ENCODE results near the gene EPHA2.
A peak's percentile ranks its signal among the peaks of the same experiment; 100 is the strongest.

The EPHA2 gene

DNA sequence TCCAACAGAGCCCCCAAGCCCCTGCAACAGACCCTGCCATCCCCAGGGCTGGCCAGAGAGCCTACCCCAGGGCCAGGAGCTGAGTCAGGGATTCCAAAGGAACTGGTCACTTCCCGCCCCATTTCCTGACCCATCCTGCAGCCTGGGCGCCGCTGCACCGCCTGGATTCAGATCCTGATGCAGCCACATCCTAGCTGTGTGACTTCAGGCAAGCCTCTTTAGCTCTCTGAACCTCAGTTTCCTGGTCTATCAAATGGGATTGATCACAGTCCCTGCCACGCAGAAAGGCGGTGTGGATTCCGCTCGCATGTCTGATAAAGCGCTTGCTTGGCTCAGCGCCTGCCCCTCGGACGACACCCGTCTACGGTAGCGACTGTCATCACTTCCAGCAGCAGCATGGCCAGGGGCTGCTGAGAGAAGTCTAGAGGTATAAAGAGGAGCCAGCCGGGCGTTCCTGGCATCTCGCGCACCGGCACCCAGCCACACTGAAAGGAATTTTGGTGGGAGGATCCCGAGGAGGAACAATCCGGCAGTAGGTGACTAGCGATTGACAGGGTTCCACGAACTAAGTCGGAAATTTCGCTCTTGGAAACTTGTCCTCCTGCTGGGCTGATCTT, 10.1 kb downstream of the EPHA2 start:
- peak overlapping the region; percentile 43; the same call in 1 of the 2 replicates for H3K9ac ChIP-seq
- H3K9me3 ChIP-seq, result no peaks in the 10 kb centered on the region
- H3K27me3 ChIP-seq, result peaks cover 12% of the 10 kb centered on the region
- 0 out of 2 replicates have a peak overlapping the region, but pooled peaks have one; percentile 27 for H3K27ac ChIP-seq
- peaks cover 40% of the 10 kb centered on the region; the same call in 1 of the 2 replicates for H4K20me1 ChIP-seq
- no peak overlapping the region; the same call in 1 of the 2 replicates for H3K4me3 ChIP-seq
- H3K4me1 ChIP-seq, result peaks cover 79% of the 10 kb centered on the region
- TF ChIP-seq Cebpa-rat (IDR thresholded peaks at IDR 0.05), result no peak
- peak overlapping the region; percentile 97 for H3K4me2 ChIP-seq
- no peaks in the 10 kb centered on the region for H3K36me3 ChIP-seq

DNA sequence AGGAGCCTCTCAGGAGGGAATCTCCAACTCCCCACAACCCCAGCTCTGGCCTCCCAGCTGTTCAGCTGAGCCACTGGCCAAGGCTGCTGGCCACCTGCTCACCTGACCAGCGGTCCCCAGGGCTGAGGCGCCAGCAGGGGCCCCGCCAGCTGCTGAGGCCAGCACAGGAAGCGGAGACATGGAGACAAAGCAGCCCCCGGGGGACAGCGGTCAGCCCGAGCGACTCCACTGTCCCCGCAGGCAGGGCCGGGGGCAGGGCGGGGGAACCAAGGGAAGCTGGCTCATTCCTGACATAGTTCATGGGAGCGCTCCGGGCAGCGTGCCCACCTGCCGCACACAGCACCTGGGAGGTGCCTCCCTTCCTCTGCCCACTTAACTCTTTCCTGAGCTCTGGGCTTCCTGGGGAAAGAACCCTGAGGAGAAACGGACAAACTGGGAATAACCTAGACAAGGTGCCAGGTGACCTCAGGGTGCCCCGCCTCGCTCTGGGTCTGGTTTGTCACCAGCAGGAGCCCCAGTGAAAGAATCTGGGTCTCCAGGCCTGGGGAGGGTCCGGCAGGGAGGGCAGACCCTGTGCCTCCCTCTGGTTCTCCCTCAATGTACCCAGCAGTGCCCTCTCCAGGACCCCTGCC, 10.7 kb downstream of the EPHA2 start:
- no peak for TF ChIP-seq Cebpa-rat (IDR thresholded peaks at IDR 0.05)
- Histone ChIP-seq H3K4me2 (peak overlapping the region; percentile 97), H3K4me1 (peaks cover 79% of the 10 kb centered on the region), H4K20me1 (peaks cover 41% of the 10 kb centered on the region; the same call in 1 of the 2 replicates), H3K27ac (peak overlapping the region; percentile 27; the same call in 1 of the 2 replicates), H3K4me3 (peak overlapping the region; percentile 24; the same call in 1 of the 2 replicates), H3K27me3 (peaks cover 12% of the 10 kb centered on the region), H3K36me3 (no peaks in the 10 kb centered on the region), H3K9ac (0 out of 2 replicates have a peak overlapping the region, but pooled peaks have one; percentile 7), H3K9me3 (no peaks in the 10 kb centered on the region)

DNA sequence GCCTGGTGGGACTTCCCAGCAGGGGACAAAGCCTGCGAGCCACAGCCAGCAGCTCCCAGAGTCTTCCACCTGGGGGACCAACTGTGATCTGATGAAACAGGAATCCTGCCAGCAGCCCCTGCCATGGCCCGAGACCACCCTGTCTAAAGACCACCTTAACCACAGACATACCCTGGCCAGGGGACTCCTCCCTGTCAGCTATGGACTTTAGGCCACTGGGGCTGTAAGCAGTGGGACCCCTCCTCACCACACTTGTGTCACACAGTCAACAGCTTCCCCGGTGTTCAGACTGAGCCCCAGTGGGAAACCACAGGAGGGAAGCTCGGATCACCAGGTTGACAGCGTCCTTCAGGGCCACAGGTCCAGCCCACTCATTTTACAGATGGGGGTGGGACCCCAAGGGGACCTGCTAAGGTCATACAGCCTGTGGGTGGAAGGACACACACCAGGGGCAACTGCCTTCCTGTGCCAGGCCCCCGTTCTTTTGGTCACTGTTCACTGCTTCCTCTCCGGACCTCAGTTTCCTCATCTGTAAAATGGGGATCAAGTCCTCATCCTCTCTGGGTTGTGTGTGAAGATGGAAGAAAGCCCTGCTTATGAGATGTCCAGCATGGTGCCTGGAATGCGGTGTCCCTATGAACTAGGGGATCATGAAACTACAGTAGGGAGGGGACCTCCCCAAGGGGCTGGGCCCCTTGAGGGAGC, 11.4 kb downstream of the EPHA2 start:
- peaks cover 41% of the 10 kb centered on the region; the same call in 1 of the 2 replicates for H4K20me1 ChIP-seq
- peak overlapping the region; percentile 27 for H3K27ac ChIP-seq
- peaks cover 79% of the 10 kb centered on the region for H3K4me1 ChIP-seq
- TF ChIP-seq Cebpa-rat (IDR thresholded peaks at IDR 0.05), result no peak
- no peaks in the 10 kb centered on the region for H3K36me3 ChIP-seq
- peak overlapping the region; percentile 97 for H3K4me2 ChIP-seq
- H3K4me3 ChIP-seq, result peak overlapping the region; percentile 24; the same call in 1 of the 2 replicates
- no peak overlapping the region for H3K9ac ChIP-seq
- no peaks in the 10 kb centered on the region for H3K9me3 ChIP-seq
- H3K27me3 ChIP-seq, result peaks cover 12% of the 10 kb centered on the region

DNA sequence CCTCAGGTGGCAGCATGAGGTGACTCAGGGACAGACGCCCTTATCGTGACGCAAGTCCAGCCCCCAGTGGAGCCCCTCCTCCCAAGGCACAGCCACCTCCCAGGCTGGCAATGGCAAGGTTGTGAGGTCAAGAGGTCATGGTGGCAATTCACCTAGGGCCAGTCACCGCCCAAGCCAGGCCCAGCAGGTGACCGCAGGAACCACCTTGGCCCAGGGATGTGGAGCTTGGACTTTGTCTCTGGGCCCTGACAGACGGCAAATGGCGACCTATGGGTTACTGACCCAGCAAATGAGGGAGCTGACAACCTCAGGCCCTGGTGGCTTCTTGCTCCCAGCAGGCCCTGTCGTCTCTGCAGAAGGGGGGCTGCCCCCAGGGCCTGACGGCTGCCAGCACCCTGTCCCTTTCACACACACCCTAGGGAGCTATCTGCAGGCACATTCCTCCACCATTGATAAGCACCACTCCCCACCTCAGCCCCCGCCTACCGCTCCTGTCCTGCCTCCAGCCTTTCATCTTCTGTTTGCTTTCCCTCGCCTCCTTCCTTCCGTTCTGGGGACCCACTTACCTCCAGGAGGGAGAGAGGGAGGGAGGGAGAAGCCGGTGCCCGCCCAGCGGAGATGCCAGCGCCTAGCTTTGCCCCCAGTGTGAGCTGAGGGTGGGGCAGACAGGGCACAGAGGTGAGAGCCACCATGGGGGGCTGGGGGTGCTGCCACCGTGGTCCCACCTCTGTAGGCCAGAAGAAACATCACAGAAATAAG, 12.1 kb downstream of the EPHA2 start:
- Histone ChIP-seq H3K4me1 (peaks cover 85% of the 10 kb centered on the region), H3K9ac (no peak overlapping the region), H3K27ac (no peak overlapping the region), H3K4me3 (no peak overlapping the region), H3K4me2 (peak overlapping the region; percentile 97), H4K20me1 (peaks cover 41% of the 10 kb centered on the region; the same call in 1 of the 2 replicates), H3K9me3 (no peaks in the 10 kb centered on the region), H3K27me3 (peaks cover 12% of the 10 kb centered on the region), H3K36me3 (no peaks in the 10 kb centered on the region)
- TF ChIP-seq Cebpa-rat (IDR thresholded peaks at IDR 0.05), result no peak

DNA sequence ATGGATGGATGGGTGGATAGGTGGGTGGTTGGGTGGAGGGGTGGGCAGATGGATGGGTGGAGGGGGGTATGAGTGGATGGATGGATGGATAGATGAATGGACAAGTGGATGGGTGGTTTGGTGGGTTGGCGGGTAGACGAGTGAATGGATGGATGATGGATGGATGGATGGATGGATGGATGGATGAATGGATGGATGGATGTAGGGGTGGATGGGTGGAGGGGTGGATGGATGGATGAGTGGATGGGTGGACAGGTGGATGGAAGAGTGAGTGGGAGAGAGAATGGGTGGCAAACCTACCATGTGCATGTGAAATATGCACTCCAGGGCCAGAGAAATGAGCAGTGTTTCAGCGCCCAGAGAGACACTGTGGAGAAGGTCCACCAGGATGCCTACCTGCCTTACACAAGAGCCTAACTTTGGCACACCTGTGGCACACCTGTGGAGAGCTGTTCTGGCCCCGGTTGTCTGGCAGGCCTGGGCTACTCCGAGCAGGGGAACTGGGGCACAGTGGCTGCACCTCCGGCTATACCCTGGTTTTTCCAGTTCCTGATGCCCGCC, 12.8 kb downstream of the EPHA2 start:
- Histone ChIP-seq H3K4me1 (peaks cover 85% of the 10 kb centered on the region), H3K27me3 (peaks cover 12% of the 10 kb centered on the region), H4K20me1 (peaks cover 41% of the 10 kb centered on the region; the same call in 1 of the 2 replicates), H3K9me3 (no peaks in the 10 kb centered on the region), H3K9ac (no peak overlapping the region), H3K36me3 (no peaks in the 10 kb centered on the region), H3K4me2 (peak overlapping the region; percentile 97), H3K27ac (no peak overlapping the region), H3K4me3 (no peak overlapping the region)
- no peak for TF ChIP-seq Cebpa-rat (IDR thresholded peaks at IDR 0.05)

DNA sequence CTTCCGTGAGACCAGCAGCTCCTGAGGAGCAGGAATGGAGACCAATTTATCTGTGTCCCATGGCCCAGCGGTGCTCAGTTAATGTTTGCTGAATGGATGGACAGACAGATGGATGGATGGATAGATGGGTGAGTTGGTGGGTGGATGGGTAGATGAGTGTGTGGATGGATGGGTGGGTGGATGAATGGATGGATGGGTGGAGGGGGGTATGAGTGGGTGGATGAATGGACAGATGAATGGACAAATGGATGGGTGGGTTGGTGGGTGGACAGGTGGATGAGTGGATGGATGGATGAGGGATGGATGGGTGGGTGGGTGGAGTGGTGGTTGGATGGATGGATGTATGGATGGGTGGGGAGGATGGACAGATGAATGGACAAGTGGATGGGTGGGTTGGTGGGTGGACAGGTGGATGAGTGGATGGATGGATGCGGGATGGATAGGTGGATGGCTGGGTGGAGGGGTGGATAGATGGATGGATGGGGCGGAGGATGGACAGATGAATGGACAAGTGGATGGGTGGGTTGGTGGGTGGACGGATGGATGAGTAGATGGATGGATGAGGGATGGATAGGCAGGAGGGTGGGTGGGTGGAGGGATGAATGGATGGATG, 13.4 kb downstream of the EPHA2 start:
- H3K4me2 ChIP-seq, result peak overlapping the region; percentile 97
- peaks cover 12% of the 10 kb centered on the region for H3K27me3 ChIP-seq
- peak overlapping the region; percentile 87 for H3K27ac ChIP-seq
- H3K4me1 ChIP-seq, result peaks cover 85% of the 10 kb centered on the region
- peak overlapping the region; percentile 68; the same call in 1 of the 2 replicates for H3K9ac ChIP-seq
- TF ChIP-seq Cebpa-rat (IDR thresholded peaks at IDR 0.05), result no peak
- no peak overlapping the region for H3K4me3 ChIP-seq
- no peaks in the 10 kb centered on the region for H3K36me3 ChIP-seq
- H3K9me3 ChIP-seq, result no peaks in the 10 kb centered on the region
- peaks cover 41% of the 10 kb centered on the region; the same call in 1 of the 2 replicates for H4K20me1 ChIP-seq

DNA sequence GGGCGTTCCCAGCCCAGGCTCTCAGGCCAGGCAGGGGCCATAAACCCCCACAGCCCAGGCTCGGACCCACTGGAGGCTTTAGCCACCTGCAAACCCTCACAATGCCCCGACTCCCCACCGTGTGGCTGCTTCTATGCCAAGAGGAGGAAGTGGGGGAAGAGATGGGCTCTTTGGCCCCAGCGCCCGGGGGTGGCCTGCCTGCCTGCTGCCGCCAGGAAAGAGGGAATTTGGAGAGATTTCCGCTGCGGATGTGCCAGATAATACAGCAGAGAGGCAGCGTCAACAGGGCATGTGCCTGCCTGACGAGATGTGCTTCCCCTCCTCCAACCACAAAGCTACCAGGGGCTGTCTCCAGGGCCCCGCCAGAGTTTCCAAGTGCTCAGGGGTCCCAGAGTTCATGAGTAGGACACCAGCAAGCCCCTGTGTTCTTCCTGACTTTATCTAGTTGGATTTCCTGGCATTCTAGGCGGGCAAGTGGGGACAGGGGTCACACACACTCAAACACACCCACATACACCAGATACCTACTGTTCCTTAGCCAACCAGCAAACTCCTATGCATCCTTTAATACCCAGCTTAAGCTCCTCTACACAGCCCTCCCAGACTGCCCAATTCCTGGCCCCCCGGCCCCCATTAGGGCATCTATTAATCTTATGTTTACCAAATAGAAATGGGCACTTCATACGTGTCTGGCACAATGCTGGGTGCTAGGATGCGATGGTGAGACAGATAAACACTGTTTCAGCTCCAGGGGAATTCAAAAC, 14.1 kb downstream of the EPHA2 start:
- Histone ChIP-seq H3K9me3 (no peaks in the 10 kb centered on the region), H3K27ac (peak overlapping the region; percentile 87), H3K4me1 (peaks cover 78% of the 10 kb centered on the region), H3K4me3 (peak overlapping the region; percentile 48), H3K9ac (peak overlapping the region; percentile 68), H3K36me3 (no peaks in the 10 kb centered on the region), H3K27me3 (peaks cover 12% of the 10 kb centered on the region), H3K4me2 (peak overlapping the region; percentile 97), H4K20me1 (peaks cover 41% of the 10 kb centered on the region; the same call in 1 of the 2 replicates)
- no peak for TF ChIP-seq Cebpa-rat (IDR thresholded peaks at IDR 0.05)

DNA sequence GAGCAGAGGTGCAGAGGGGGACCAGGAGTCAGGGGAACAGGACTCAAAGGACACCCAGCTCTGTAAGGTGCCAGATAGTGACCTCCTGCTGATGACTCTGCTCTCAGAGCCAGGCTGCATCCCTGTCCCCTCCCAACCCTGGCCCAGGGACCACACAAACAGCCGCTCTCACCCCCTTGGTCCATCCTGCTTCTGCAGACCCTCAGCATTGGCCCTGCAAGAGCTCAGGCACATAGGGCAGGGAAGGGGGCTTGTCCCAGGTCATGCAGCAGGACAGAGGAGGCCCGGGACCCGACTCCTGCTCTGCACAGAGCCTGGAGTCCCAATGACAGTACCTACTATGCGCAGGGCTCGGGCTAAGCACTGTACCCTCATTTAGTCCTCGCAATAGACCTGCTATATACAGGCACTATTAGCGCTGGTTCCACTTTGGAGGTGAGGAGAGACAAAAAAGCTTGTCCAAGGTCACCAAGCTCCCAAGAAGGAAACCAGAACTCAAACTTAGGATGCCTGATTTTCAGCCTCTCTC, 15.7 kb downstream of the EPHA2 start:
- peak overlapping the region; percentile 87; the same call in 1 of the 2 replicates for H3K27ac ChIP-seq
- no peaks in the 10 kb centered on the region for H3K36me3 ChIP-seq
- H3K4me1 ChIP-seq, result peaks cover 62% of the 10 kb centered on the region
- peaks cover 35% of the 10 kb centered on the region; the same call in 1 of the 2 replicates for H4K20me1 ChIP-seq
- H3K4me2 ChIP-seq, result peak overlapping the region; percentile 97
- peaks cover 2% of the 10 kb centered on the region for H3K27me3 ChIP-seq
- TF ChIP-seq Cebpa-rat (IDR thresholded peaks at IDR 0.05), result no peak
- no peaks in the 10 kb centered on the region for H3K9me3 ChIP-seq
- H3K9ac ChIP-seq, result peak overlapping the region; percentile 68; the same call in 1 of the 2 replicates
- no peak overlapping the region for H3K4me3 ChIP-seq
